Myometrial cell (primary cell): ENCODE data around the gene IRGM. TPM values are rescaled to one million over a fixed set of nuclear protein-coding genes. Genes with fewer than 3 reads are reported as not detected.

Source experiments
- total RNA-seq: library from RNA; depleted of rRNA; stranded (reverse); fragments of >200 nt; gene quantifications from 2 replicates; pipeline ENCODE4 v1.2.3, GENCODE V29; 2015

Gene IRGM
- not detected in 2 replicates for total RNA-seq

GRCh38 chr5:150846308-150846653, at the start of gene IRGM:
Gene IRGM (plus strand): TSS chr5:150846521. CDS start chr5:150848124, 1,603 bp downstream.

Other genes with a start within 250 kb of the IRGM start
- gene SYNPO, start 205.9 kb upstream of the IRGM start, total RNA-seq: 4.6 and 7.6 TPM in 2 replicates
- gene MYOZ3, start 185.3 kb upstream of the IRGM start, total RNA-seq: not detected in 2 replicates
- gene RBM22, start 145.5 kb upstream of the IRGM start, total RNA-seq: 21.8 and 30.0 TPM in 2 replicates
- 44.4 and 55.1 TPM in 2 replicates for gene DCTN4, start 87.5 kb upstream of the IRGM start, total RNA-seq
- gene SMIM3, start 67.8 kb upstream of the IRGM start, total RNA-seq: 69.5 and 70.7 TPM in 2 replicates
- 3.2 and 5.7 TPM in 2 replicates for gene ZNF300, start 58.5 kb downstream of the IRGM start, total RNA-seq
- 2.7 and 10.1 TPM in 2 replicates for gene GPX3, start 174.1 kb downstream of the IRGM start, total RNA-seq
- 51.0 and 61.0 TPM in 2 replicates for gene TNIP1, start 234.5 kb downstream of the IRGM start, total RNA-seq